ENCODE results near the gene SYT10. TPM values are rescaled to one million over a fixed set of nuclear protein-coding genes. Genes with fewer than 3 reads are reported as not detected.

SYT10 gene, protein sequence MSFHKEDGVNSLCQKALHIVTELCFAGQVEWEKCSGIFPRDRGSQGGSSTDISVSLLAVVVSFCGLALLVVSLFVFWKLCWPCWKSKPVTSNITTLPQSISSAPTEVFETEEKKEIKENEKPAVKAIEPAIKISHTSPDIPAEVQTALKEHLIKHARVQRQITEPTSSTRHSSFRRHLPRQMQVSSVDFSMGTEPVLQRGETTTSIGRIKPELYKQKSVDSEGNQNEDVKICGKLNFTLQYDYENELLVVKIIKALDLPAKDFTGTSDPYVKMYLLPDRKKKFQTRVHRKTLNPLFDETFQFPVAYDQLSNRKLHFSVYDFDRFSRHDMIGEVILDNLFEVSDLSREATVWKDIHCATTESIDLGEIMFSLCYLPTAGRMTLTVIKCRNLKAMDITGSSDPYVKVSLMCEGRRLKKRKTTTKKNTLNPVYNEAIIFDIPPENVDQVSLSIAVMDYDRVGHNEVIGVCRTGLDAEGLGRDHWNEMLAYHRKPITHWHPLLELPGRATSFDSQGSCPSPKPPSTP
- total RNA-seq (2021; ENCODE audit: unreplicated experiment) (not detected), Bru-seq, nascent RNA (not detected), BruChase-seq, experiment 1, labeled RNA remaining after a 2-hour chase (not detected), BruChase-seq, experiment 2, labeled RNA remaining after a 6-hour chase (not detected)
- polyA plus RNA-seq (2012; ENCODE audit: insufficient read length), result not detected
- long read RNA-seq, result 0 reads

DNA sequence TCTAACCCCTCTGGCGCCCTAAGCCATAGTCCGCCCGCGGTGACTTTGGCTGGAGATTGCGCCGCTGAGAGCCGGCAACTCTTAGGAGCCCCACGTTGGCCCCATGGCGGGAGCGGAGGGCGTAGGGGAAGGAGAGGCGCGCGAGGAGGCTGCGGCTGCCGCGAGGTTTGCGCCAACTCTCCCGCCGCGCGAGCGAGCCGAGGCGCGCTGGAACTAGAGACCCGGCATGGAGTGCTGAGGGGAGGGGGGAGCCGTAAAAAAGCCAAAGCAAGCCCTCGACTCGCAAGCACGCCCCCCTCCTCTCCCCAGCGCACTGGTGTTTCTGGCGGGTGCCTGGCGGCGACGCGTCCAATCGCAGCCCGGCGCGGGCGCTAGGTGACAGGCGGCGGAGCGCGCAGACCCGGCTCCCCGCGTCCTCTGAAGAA lies at the start of gene SYT10:
TSS of gene SYT10 (minus strand) at position 233 of the 425 bp plus-strand sequence. CDS start 297 bp downstream, outside the sequence.
- no TSS peak for BruUV-seq (replicated peaks)
- intact Hi-C loops (cut with micrococcal nuclease; ENCODE audit: unreplicated experiment), result no loop called here

DNA sequence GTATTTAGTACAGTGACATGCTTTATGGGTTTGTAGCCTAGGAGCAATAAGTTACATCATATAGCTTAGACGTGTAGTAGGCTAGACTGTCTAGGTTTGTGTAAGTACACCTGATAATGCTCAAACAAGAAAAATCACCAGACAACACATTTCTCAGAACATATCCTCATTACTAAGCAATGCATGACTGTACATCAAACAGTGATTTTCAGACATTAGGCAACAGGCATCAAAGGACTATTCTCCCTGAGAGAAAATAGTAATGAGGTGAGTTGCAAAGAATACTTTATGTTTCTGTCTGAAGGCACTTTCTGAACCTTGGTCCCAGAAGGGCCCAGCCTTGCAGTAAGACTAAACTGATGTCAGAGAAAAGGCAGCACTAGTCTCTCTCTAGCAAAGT lies 48.4 kb upstream of the SYT10 start:
- ATAC-seq, result no peak

More for the DNA sequence above, at the start of gene SYT10:
- Histone ChIP-seq H3K36me3 (ENCODE audit: control insufficient read depth, insufficient read depth, low read length) (no peaks in the 10 kb centered on the region), H3K9me3 (ENCODE audit: control insufficient read depth, insufficient read depth, low read depth, low read length) (no peaks in the 10 kb centered on the region), H3K4me1 (ENCODE audit: control insufficient read depth, insufficient read depth, low read length) (no peaks in the 10 kb centered on the region), H3K27me3 (ENCODE audit: control insufficient read depth, insufficient read depth, low read length) (no peaks in the 10 kb centered on the region), H3K27ac (ENCODE audit: low read length) (no peak within 1 kb of the TSS), H3K4me3 (ENCODE audit: low read depth in 2 of 2, low read length in 2 of 2) (no peak within 1 kb of the TSS; a peak in 1 of 4 replicates)
- DNase-seq (ENCODE audit: low read depth, low spot score) (no peak), ATAC-seq (no peak)
- POLR2A ChIA-PET, result no interaction called here
- in situ Hi-C loops (cut with HindIII; ENCODE audit: low pct_unique_long_range_greater_than_20kb, low sequenced_read_pairs), result no loop called here
- CTCF ChIA-PET, result no interaction called here
- TF ChIP-seq POLR2AphosphoS5 (IDR thresholded peaks at IDR 0.05; ENCODE audit: low read depth, low read length) (no peak), TCF7L2 (IDR thresholded peaks at IDR 0.05; ENCODE audit: low read depth, low read length) (no peak), SIN3A (IDR thresholded peaks at IDR 0.05; ENCODE audit: borderline replicate concordance, insufficient read depth, low read depth, low read length) (no peak)
- TF ChIP-seq, protein P1, sequence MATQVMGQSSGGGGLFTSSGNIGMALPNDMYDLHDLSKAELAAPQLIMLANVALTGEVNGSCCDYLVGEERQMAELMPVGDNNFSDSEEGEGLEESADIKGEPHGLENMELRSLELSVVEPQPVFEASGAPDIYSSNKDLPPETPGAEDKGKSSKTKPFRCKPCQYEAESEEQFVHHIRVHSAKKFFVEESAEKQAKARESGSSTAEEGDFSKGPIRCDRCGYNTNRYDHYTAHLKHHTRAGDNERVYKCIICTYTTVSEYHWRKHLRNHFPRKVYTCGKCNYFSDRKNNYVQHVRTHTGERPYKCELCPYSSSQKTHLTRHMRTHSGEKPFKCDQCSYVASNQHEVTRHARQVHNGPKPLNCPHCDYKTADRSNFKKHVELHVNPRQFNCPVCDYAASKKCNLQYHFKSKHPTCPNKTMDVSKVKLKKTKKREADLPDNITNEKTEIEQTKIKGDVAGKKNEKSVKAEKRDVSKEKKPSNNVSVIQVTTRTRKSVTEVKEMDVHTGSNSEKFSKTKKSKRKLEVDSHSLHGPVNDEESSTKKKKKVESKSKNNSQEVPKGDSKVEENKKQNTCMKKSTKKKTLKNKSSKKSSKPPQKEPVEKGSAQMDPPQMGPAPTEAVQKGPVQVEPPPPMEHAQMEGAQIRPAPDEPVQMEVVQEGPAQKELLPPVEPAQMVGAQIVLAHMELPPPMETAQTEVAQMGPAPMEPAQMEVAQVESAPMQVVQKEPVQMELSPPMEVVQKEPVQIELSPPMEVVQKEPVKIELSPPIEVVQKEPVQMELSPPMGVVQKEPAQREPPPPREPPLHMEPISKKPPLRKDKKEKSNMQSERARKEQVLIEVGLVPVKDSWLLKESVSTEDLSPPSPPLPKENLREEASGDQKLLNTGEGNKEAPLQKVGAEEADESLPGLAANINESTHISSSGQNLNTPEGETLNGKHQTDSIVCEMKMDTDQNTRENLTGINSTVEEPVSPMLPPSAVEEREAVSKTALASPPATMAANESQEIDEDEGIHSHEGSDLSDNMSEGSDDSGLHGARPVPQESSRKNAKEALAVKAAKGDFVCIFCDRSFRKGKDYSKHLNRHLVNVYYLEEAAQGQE (IDR thresholded peaks at IDR 0.05; ENCODE audit: insufficient read depth in 1 of 2, low read depth in 2 of 2, low read length in 1 of 2), result no peak
- TF ChIP-seq, protein P2, sequence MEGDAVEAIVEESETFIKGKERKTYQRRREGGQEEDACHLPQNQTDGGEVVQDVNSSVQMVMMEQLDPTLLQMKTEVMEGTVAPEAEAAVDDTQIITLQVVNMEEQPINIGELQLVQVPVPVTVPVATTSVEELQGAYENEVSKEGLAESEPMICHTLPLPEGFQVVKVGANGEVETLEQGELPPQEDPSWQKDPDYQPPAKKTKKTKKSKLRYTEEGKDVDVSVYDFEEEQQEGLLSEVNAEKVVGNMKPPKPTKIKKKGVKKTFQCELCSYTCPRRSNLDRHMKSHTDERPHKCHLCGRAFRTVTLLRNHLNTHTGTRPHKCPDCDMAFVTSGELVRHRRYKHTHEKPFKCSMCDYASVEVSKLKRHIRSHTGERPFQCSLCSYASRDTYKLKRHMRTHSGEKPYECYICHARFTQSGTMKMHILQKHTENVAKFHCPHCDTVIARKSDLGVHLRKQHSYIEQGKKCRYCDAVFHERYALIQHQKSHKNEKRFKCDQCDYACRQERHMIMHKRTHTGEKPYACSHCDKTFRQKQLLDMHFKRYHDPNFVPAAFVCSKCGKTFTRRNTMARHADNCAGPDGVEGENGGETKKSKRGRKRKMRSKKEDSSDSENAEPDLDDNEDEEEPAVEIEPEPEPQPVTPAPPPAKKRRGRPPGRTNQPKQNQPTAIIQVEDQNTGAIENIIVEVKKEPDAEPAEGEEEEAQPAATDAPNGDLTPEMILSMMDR (IDR thresholded peaks at IDR 0.05), result no peak

More for the DNA sequence above, 48.4 kb upstream of the SYT10 start:
- Histone ChIP-seq H3K27ac (ENCODE audit: low read length) (no peak overlapping the region), H3K4me1 (ENCODE audit: control insufficient read depth, insufficient read depth, low read length) (no peaks in the 10 kb centered on the region), H3K27me3 (ENCODE audit: control insufficient read depth, insufficient read depth, low read length) (no peaks in the 10 kb centered on the region), H3K4me3 (ENCODE audit: low read depth in 2 of 2, low read length in 2 of 2) (no peak overlapping the region), H3K36me3 (ENCODE audit: control insufficient read depth, insufficient read depth, low read length) (no peaks in the 10 kb centered on the region), H3K9me3 (ENCODE audit: control insufficient read depth, insufficient read depth, low read depth, low read length) (no peaks in the 10 kb centered on the region)
- TF ChIP-seq TCF7L2 (IDR thresholded peaks at IDR 0.05; ENCODE audit: low read depth, low read length), result no peak
- TF ChIP-seq, protein P2 (IDR thresholded peaks at IDR 0.05), result no peak
- intact Hi-C loops (cut with micrococcal nuclease; ENCODE audit: unreplicated experiment), result no loop called here
- no TSS peak for BruUV-seq (replicated peaks)
- in situ Hi-C loops (cut with HindIII; ENCODE audit: low pct_unique_long_range_greater_than_20kb, low sequenced_read_pairs), result no loop called here
- DNase-seq (ENCODE audit: low read depth, low spot score), result no peak
- ChIA-PET POLR2A (no interaction called here), CTCF (no interaction called here)

Data from Panc1 (cell line).